Stimulated activated CD4-positive, alpha-beta T cell treated with anti-CD3 and anti-CD28 coated beads, Interleukin-12 subunit alpha, Interleukin-12 subunit beta, amount 100 ng/mL, for 4 hours (primary cell): Measurements from ENCODE around the gene TRMT10B.

Experiments
- DNase-seq: peaks from one replicate; pipeline ENCODE4 v3.0.0-alpha.2; 2020

The TRMT10B gene, protein sequence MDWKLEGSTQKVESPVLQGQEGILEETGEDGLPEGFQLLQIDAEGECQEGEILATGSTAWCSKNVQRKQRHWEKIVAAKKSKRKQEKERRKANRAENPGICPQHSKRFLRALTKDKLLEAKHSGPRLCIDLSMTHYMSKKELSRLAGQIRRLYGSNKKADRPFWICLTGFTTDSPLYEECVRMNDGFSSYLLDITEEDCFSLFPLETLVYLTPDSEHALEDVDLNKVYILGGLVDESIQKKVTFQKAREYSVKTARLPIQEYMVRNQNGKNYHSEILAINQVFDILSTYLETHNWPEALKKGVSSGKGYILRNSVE

DNA sequence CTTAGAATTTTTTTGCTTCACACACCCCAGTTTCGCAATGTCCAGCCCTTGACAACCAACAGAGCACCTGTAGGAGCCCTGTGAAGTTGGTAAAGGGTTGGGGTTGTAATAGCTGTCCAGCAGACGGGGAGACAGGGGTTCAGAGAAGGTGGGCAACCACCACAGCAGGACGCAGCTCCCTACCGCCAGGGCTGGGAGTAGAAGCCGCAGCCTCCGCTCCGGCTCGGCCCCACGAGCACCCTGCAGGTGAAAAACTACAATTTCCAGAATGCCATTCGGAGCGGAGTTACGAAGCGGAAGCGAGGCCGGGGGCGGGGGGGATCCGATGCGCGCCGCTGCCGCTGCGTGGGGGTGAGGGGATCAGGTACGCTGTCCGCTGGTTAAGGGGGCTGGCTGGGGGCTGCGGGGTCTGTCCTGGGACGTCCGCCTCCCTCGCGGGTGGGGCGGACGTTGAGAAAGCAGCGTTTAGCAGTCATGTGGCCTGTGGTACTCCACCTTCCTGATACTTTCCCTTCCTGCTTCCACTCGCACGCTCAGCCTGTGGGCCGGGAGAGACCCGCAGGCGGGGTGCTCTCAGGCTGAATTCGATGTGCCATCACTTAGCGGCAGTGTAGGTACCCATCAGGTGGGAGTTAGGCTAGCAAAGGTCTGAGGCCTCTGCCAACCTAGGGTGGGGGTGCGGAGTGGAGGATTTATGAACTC lies at the start of gene TRMT10B:
Gene TRMT10B (plus strand): TSS at position 317 of the 702 bp plus-strand sequence. CDS start 8,127 bp downstream, outside the sequence.
- DNase-seq: peak; percentile 73

DNA sequence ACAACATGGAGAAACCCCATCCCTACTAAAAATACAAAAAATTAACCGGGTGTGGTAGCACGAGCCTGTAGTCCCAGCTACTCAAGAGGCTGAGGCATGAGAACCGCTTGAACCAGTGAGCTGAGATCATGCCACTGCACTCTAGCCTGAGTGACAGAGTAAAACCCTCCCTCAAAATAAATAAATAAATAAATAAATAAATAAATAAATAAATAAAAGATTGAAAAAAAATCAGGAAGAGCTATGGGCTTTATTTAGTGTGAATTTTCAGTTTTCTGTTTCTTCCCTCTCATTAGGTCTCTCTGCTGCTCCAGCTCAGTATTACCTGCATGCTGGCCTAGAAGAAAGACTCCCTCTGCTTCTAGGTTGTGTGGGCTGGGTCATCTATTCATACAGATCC lies 47.8 kb upstream of the TRMT10B start:
- DNase-seq: no peak

DNA sequence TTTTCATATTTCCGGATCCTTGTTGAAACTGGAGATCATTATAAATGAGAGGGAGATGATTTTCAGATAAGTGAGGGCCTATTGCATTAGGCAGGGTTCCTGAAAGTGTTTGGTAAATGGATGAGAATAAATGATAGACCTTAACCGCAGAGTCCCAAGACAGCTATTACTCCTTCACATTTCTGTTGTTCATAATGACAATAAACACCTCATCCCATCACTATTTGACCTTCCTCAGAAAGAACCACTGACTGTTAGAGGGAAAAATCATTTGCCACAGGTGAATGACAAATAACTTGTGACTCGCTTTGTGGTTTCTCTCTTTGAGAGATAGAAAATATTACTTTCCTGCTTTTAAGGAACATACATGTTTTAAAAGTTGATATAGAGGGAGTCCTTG lies 47.3 kb upstream of the TRMT10B start:
- no peak for DNase-seq

DNA sequence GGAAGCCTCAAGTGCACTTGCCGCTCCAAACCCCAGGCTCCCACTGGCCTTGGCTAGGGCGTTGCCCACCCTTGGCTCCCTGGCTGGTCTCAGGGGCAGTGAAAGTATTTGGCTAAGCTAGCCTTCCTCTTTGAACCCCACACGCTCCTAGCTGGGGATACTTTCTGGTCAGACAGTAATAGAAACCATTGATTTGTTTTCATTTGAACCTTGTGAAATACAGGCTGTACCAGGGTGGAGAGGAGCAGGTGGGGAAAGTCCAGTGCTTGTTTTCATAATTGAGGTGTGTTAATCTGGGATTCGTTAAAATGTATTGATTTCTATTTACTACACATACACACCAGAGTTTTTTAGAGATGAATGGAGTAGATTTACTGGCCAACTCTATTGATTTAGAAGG lies 45.9 kb upstream of the TRMT10B start:
- DNase-seq: no peak

DNA sequence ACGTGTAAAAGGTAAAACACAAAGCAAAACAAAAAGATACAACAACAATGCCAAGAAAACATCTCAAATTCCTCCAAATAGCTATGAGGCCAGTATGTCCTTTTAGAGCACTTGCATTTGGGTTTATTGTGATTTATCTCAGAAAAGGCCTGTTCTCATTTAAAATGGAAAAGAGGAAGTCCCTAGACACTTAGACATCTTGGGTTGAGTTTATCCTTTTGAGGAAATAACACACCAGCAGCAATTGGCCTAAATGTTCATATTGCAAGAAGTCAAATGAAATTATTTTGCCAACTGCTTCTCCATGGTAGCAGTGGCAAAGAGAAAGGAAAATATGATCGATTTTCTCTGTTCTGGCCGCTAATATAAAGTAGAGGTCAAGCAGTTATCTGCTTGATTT lies 43.6 kb upstream of the TRMT10B start:
- no peak for DNase-seq

DNA sequence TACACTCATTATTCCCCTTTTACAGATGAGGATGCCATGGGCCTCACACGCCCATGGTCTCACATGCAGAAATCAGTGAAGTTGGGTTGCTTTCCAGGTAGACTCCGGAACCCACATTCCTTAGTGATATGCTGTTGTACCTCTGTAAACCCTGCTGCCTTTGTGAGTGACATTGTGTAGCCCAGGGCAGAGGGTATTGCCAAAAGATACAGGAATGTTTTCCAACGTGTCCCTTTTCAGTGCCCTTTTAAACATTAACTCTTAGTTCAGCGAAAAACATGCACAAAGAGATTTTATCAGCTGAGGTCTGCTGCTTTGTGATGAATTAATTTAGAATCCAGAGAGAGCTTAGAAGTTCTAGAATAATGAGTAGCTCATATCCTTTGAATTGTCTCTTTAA lies 38.3 kb upstream of the TRMT10B start:
- DNase-seq: no peak

DNA sequence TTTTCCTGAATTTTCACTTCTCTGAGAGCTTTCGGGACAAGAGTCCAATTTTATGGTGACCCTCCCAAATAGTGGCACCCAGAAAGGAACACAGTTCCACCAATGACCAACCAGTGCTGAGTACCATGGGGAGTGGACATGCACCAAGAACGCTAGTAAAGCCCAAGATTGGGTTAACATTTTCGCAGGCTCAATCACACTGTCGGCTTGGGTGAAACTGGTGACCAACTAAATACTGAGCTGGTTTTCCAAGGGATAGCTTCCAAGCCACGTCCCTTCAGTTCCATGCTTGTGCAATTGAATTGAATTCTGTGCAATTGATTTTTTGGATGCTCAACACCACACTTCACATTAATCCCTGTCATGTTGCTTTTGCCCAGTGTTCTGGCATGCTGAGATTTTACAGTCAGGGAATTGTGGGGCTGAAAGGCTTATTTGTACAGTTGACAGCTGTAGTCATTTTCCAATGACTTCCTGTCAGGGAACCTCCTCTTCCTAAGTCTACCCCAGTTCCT lies 37.6 kb upstream of the TRMT10B start:
- no peak for DNase-seq

DNA sequence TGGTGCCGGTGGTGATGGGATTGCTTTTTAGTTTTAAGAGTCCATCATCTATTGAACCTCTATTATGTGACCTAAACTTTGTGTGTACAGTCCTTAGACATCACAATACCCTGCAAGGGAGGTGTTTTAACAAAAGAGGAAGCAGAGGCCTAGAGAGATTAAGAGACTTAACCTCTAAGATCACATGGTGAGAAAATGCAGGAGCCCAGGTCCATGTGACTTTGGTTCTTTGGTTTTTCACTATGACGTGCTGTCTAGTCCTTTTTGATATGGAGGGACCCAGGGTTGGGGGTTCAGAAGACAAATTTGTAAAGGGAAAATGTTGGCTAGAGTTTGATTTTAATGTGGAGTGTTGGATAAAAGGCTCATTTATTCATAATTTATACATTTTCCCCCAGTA lies 34.1 kb upstream of the TRMT10B start:
- no peak for DNase-seq

DNA sequence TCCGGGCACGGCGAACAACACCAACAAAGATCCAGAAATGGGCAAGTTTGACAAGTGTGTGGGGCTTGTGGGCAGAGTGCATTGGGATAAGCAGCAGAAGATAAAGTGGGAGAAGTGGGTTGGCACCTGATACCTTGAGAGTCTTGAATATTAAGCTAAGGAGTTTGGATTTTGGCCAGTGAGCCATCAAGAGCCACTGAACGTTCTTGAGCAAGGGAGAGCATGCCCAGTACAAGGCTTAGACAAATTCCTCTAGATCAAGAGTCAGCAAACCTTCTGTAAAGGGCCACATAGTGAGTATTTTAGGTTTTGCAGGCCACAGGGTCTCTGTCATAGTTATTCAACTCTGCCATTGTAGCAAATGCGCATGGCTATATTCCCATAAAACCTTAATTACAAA lies 26.6 kb upstream of the TRMT10B start:
- DNase-seq: no peak

DNA sequence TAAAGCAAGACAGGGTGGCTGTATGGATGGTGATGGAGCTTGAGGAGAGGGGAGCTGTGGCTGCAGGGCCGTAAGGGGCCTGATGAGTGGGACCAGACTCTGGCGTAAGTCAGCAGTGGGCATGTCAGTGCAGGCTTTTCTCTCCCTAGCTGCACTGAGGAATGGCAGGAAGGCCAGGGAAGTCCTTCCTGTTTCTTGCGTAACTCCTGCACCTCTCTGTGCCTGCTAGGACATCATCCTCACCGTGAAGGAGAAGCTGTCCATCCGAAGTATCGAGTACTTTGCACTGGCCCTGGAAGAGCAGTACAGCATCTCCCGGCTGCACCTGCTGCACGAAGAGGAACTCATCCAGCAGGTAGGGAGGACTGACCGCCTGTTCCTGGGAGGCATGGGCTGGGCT lies 24.1 kb upstream of the TRMT10B start:
- DNase-seq: no peak

DNA sequence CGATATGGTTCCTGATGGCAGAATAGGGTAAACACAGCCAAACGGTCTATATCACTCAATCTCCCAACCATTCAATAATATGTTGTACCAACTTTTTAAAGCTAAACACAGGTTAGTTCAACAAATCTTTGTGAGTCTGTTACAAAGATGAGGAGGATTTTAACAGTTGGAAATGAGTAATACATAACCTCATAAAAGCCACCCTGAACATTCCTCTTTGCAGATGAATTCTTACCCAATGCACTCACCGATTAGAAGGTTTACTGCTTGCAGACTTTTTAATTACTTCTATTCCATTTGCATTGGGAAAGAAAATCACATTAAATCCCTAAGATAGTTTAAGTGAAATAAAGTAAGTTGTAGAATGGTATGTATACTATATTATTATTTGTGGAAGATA lies 23.3 kb upstream of the TRMT10B start:
- no peak for DNase-seq

DNA sequence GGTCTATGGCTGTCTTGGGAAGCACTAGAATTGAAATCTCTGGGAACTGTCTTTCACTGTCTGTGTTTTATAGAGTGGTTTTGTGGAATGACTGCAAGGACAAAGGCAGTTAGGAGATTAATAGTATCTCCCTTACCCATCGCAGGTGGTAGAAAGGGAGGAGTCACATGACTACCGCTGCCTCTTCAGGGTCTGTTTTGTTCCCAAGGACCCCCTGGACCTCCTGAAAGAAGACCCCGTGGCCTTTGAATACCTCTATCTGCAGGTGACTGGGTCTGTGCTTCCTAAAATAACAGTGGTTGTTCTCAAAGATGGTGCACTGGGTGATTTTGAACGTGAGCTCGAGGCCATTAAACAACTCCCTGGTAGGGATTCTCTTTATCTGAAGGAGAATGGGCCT lies 22.8 kb upstream of the TRMT10B start:
- no peak for DNase-seq

DNA sequence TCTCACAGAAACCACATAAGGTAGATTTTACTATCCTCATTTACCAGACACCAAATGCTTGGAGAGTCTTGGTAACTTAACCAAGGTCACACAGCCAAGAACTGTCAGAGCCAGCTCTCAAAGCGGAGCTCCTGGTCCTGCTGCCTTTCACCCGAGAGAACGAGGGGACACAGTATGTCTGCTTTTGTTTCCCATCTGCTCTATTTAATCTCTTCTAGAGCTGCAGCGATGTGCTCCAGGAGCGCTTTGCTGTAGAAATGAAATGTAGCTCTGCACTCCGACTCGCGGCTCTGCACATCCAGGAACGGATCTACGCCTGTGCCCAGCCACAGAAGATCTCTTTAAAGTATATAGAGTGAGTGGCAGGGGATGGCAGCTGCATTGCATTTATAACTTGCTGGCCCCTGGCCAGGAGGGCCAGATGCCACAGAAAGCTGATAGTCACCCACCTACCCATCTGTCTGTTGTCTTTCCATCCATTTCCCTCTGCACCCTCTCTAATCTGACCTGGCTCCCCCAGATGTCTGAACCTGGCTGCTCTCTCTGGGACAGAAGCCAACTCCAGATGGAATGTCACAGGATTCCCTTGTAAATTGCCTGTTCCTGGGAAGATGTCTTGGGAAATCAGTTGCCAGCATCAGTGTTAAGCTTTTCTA lies 21.4 kb upstream of the TRMT10B start:
- DNase-seq: no peak

DNA sequence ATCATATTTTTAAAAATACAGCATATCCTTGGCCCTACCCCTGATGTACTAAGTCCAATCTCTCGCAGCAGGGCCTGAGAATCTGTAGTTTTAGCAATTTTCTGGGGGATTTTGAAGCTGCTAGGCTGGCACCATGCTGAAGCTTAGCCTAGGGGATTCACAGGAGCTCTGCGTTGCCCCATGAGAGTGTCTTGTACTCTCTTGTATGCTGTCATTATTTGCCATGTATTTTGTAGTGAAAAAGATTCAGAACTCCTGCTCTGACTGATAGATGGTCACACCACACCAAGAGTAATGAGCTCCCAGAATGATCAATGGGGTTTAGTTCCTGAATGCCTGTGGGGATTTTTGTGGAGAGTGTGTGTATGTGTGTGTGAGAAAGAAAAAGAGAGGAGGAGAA lies 20.7 kb upstream of the TRMT10B start:
- no peak for DNase-seq

DNA sequence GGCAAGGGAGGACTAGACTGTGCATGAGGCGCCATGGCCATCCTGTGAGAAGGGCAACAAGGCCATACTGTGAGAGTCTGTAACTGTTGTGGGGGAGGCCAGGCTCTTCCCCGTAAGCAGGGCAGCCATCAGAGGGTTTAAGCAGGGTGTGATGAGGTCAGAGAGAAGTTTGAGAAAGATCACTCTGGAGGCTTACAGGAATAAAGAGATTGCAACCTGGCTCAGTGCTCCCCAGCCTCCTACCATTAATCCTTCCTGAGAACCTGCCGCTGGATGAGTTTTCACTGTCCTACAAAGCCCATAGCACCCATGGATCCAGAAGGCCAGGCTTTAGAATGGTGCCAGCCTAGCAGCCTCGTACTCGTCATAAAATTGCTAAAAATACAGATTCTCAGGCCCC lies 14.4 kb upstream of the TRMT10B start:
- DNase-seq: no peak

DNA sequence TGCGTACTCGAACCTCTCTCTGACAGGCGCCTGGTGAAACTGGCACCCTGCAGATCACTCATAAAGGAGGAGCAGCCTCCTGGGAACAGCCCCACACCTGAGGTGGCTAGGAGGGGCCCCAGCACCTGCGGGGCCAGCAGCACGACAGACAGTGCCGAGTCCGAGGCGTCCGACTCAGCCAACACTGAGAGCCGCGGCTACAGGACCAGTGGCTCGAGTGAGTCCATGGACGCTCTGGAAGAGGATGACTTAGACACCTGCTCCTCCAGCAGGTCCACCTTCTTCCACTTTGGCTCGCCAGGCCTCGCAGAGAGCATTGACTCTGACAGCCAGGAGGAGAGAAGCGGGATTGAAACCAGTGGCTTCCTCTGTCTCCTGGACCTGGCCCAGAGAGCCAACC lies 13.5 kb upstream of the TRMT10B start:
- DNase-seq: no peak

DNA sequence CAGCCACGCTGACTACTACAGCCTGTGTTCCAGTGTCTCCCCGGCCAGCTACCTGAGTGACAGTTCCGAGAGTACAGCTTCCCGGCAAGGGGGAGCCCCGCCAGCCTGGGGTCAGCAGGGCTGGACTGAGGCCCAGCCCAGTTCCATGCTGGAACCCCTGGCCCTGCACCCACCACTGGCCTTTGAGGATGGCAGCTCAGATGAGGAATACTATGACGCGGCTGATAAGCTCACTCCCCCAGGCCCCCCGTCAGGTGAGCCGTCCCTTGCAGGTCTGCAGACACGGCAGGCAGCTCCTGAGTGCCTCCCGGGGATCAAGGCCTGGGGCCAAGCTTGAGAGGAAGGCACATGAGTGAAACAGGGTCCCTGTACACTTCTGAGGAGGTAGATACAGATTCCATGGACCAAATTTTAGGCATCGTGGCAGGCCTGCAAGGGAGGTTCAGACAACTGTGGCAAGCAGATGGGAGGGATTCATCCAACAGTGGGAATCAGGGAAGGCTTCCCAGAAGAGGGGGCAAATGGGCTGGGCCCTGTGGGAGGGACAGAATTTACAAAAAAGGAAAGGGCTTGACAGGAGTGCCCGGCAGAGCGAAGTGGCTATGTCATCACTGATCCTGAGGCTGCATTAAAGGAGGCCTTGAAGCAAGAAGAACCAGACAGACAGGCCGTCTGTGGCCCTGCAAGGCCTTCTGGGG lies 12.8 kb upstream of the TRMT10B start:
- no peak for DNase-seq

DNA sequence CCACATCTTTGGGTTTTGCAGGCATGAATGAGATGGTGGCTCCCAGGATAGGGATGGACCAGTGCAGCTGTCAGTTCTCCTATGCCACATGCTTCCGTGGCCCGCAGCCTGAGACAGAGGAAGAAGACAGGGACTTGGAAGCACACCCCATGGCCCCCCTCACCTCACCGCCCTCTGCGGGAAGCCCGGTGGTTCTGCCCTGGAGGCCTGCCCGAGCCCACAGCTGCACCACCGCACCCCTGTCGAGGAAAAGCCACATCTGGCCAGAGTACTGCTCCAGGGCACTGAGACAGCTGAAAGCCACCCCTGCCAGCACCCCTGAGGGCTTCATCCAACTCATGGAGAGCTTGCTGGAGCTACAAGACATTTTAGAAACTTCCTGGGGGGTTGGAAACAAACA lies 7.6 kb upstream of the TRMT10B start:
- DNase-seq: no peak

DNA sequence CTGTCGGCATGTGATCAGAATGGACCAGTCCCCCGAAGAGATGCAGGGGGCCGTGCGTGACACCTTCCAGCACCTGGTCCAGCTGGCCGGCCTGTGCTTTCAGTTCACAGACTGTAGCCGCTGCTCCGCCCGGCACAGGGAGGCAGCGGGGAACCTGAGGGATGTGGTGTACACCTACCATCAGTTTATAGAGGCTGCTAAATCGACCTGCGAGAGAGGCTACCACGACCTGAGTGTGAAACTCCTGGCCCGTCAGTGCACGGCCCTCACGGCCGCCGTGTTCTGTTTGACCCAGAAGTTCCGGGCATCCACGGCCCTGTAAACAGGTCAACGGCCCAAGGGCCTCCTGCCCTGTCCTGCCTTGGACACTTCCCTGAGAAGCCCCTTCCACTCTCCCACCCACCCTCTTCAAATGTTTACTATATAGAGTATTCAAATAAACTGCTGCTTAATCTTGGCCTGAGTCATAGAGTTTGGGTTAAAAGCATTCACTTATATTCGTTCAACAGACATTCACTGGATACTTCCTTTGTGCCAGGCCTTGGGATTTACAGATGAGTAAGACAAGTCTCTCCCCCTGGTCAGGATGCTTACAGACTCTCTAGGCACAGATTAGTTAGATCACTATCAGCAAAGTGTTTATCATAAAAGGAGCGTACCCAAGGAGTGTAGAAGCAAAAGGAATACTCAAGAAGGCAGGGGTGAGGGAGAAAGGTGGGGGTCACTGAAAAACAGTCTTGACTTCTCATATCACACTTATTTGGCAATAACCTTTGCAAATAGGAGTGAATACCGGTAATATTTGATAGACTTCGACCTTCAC lies 6.9 kb upstream of the TRMT10B start:
- no peak for DNase-seq

DNA sequence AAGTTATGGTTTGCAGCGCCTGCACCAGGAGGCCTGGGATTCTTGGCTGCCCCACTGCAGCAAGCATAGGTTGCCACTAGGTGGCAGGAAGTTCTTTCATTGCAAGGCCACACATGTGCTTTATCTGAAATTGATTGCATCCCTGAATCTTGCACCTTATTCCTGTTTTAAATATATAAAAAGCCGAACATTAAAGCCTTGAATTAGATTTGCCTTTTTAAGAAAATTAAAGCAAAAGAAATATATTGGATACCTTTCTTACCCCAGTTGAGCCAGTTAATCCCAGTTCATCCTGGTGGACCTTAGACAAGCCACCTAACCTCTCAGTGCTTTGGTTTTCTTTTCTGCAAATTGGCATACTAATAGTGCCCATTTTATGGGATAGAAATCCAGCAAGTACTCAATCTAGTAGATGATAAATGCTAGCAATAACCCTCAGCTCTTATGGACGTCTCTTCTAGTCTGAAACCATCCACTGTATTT lies 6.3 kb upstream of the TRMT10B start:
- peak; percentile 46 for DNase-seq

DNA sequence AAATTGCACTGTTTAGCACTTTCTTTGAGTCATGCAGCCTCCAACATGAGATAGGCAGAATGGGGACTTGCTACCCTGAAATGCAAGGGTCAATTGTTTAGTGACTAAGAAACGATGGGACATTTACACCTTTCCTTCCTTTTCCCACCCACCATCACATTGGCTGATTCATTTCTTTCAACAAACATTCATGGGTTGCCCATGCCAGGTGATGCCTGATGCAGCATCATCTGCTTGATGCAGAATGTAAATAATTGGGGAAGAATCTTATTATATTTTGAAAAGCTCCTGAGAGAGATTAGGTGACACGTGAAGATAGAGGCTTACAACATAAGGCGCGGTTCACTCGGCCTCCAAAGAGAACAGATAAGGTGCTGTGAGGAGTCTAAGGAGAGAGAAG lies 4.5 kb upstream of the TRMT10B start:
- DNase-seq: no peak

DNA sequence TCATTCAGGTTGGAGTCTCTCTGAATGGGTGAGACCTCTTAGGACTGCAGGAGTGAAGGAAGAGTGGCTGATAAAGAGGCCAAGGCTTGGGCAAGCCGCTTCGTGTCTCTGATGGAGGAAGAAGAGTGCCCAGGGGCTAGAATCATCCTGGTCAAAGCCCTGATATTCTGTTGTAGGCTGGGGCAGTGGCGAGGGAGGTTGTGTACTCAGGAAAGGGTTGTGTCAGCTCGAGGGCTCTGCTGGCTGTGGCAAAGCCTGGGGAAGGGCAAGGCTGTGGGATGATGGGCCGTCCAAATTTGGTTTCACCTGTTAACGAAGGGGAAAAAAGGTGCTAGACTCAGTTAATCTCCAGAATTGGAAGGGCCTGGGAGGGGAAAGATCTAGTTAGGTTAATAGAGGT lies 2.4 kb upstream of the TRMT10B start:
- no peak for DNase-seq
